Left lung (tissue), 10 donors: Measurements from ENCODE around the gene ZNF629. TPM values are rescaled to one million over a fixed set of nuclear protein-coding genes. Genes with fewer than 3 reads are reported as not detected.

Experiments
- ATAC-seq: fragments of 200-7000 bp; cut with Tn5 transposase; one replicate; pipeline ENCODE4 v1.9.1; 2020; ENCODE audit warnings: moderate library complexity
- DNase-seq, 4 donors: peaks; one replicate each; pipeline ENCODE4 v3.0.0-alpha.2; 2013 to 2020
- H3K27ac ChIP-seq, 2 donors: fragments of 200-600 bp; sonication (generic) in 1 of 2; one replicate each; pipeline versions ENCODE4 v1.5.0 to v1.8.0; 2020 to 2021
- H3K27me3 ChIP-seq, 2 donors: fragments of 200-600 bp; sonication (generic) in 1 of 2; one replicate each; pipeline versions ENCODE4 v1.5.0 to v1.8.0; 2020 to 2021
- H3K36me3 ChIP-seq, 2 donors: fragments of 200-600 bp; sonication (generic) in 1 of 2; one replicate each; pipeline versions ENCODE4 v1.5.0 to v1.8.0; 2020 to 2021
- H3K4me1 ChIP-seq, 2 donors: fragments of 200-600 bp; one replicate each; pipeline ENCODE4 v1.8.0; 2021
- H3K4me3 ChIP-seq, 2 donors: fragments of 200-600 bp; sonication (generic) in 1 of 2; one replicate each; pipeline versions ENCODE4 v1.5.0 to v1.8.0; 2020 to 2021; ENCODE audit warnings: mild to moderate bottlenecking in 1 of 2
- H3K9me3 ChIP-seq, 2 donors: fragments of 200-600 bp; sonication (generic) in 1 of 2; one replicate each; pipeline versions ENCODE4 v1.5.0 to v1.8.0; 2020 to 2021
- CTCF ChIP-seq, 2 donors: fragments of 200-600 bp; sonication (generic) in 1 of 2; IDR thresholded peaks; one replicate each; pipeline versions ENCODE4 v1.5.0 to v1.8.0; 2021; ENCODE audit warnings: antibody characterized with exemption in 2 of 2
- intact Hi-C, 2 donors: fragments of 100-400 bp; cut with DNase I; formaldehyde crosslinking; loops; one replicate each; pipeline versions ENCODE4 v1.11.2 to v1.14.2; 2022
- polyA plus RNA-seq, 6 donors: library from polyadenylated mRNA; unstranded; fragments of 120-200 nt; gene quantifications; one replicate each; pipeline ENCODE4 v1.2.1, GENCODE V29; 2013; ENCODE audit not compliant: insufficient read length in 6 of 6
- total RNA-seq, 2 donors: library from RNA; stranded (reverse); fragmentation: NEBNext Ultra II Directional; extraction: Animal tissue kit (Norgen Biotek cat#: 25700); gene quantifications; one replicate each; pipeline ENCODE4 v1.2.1, GENCODE V29; 2021
- donor health status: DM: no; HTN: yes; CAD: no.
- donor health status: DM: no; HTN: no; CAD: no.

The ZNF629 gene
- total and polyA plus RNA-seq, 8 donors = 12.3 to 22.8 (median 19.0) TPM

- Histone ChIP-seq H3K27ac (no peak overlapping the region), H3K27me3 (no peaks in the 10 kb centered on the region), H3K9me3 (no peaks in the 10 kb centered on the region), H3K4me1 (peaks cover 0 to 8% of the 10 kb centered on the region in 2 donors), H3K36me3 (peaks cover 0 to 100% of the 10 kb centered on the region in 2 donors), H3K4me3 (no peak overlapping the region)
- no peak for TF ChIP-seq CTCF (IDR thresholded peaks at IDR 0.05)
- DNase-seq (peak in 2 of 4 donors; percentile 12 to 70), ATAC-seq (no peak)
- intact Hi-C loops = no loop called here
Observed at GRCh38 chr16:30769379-30770089, 17.5 kb downstream of the ZNF629 start.

- no peaks in the 10 kb centered on the region for H3K9me3 ChIP-seq
- peaks cover 0 to 100% of the 10 kb centered on the region in 2 donors for H3K36me3 ChIP-seq
- no peaks in the 10 kb centered on the region for H3K27me3 ChIP-seq
- intact Hi-C loops = no loop called here
- H3K4me1 ChIP-seq = peaks cover 2 to 5% of the 10 kb centered on the region in 2 donors
- DNase-seq (peak in 2 of 4 donors; percentile 22 to 51), ATAC-seq (no peak)
- no peak for TF ChIP-seq CTCF (IDR thresholded peaks at IDR 0.05)
- H3K27ac ChIP-seq = no peak overlapping the region
- no peak overlapping the region for H3K4me3 ChIP-seq
Observed at GRCh38 chr16:30768583-30769181, 18.3 kb downstream of the ZNF629 start.

GRCh38 chr16:30767767-30768465 lies 19.1 kb downstream of the ZNF629 start:
- intact Hi-C loops = no loop called here
- ATAC-seq = no peak

GRCh38 chr16:30766933-30767284 lies 20.1 kb downstream of the ZNF629 start:
- Histone ChIP-seq H3K27me3 (no peaks in the 10 kb centered on the region), H3K4me1 (peaks cover 13 to 18% of the 10 kb centered on the region in 2 donors), H3K36me3 (peaks cover 0 to 89% of the 10 kb centered on the region in 2 donors), H3K9me3 (no peaks in the 10 kb centered on the region), H3K27ac (no peak overlapping the region), H3K4me3 (no peak overlapping the region)
- DNase-seq = peak in 1 of 4 donors; percentile 34
- TF ChIP-seq CTCF (IDR thresholded peaks at IDR 0.05) = no peak
- ATAC-seq = no peak
- intact Hi-C loops = no loop called here

More at GRCh38 chr16:30767767-30768465, 19.1 kb downstream of the ZNF629 start:
- Histone ChIP-seq H3K36me3 (peaks cover 0 to 99% of the 10 kb centered on the region in 2 donors), H3K4me1 (peaks cover 10 to 13% of the 10 kb centered on the region in 2 donors), H3K9me3 (no peaks in the 10 kb centered on the region), H3K4me3 (no peak overlapping the region), H3K27ac (no peak overlapping the region), H3K27me3 (no peaks in the 10 kb centered on the region)
- TF ChIP-seq CTCF (IDR thresholded peaks at IDR 0.05) = no peak
- peak in 2 of 4 donors; percentile 24 to 56 for DNase-seq
